Neural progenitor cell (in vitro differentiated cells): ENCODE data around the gene LPCAT2.

ENCODE experiments used
- EZH2 ChIP-seq: fragments of 200-600 bp; sonication (generic); IDR thresholded peaks from 2 replicates; pipeline ENCODE4 v1.6.1; 2017; ENCODE audit warnings: antibody characterized with exemption, mild to moderate bottlenecking, moderate library complexity
- EZH2phosphoT487 ChIP-seq: fragments of 200-600 bp; sonication (generic); IDR thresholded peaks from 2 replicates; pipeline ENCODE4 v1.6.1; 2017; ENCODE audit warnings: antibody characterized with exemption
- TF ChIP-seq, protein P1 (sequence below): fragments of 200-600 bp; sonication (generic); IDR thresholded peaks from 2 replicates; pipeline ENCODE4 v1.5.1; 2017; ENCODE audit warnings: antibody characterized with exemption, mild to moderate bottlenecking

DNA sequence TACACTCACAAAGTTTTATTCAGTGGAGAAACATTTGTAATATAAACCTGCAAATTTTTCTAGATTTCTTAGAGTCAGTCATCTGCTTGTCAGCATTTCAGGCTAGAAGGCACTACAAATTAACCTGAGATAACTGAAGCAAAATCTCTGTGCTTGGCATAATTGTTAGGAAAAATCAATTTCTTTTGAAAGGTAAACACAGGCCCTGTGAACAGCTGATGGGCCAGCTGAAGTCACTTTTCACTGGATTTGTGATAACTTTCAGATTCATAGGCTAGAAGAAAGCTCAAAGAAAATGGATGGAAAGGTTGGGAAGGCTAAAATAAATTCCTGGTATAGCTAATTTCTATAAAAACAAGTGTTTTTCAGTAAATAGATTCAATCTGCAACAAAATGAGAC lies 112.9 kb downstream of the LPCAT2 start:
- TF ChIP-seq, protein P1, sequence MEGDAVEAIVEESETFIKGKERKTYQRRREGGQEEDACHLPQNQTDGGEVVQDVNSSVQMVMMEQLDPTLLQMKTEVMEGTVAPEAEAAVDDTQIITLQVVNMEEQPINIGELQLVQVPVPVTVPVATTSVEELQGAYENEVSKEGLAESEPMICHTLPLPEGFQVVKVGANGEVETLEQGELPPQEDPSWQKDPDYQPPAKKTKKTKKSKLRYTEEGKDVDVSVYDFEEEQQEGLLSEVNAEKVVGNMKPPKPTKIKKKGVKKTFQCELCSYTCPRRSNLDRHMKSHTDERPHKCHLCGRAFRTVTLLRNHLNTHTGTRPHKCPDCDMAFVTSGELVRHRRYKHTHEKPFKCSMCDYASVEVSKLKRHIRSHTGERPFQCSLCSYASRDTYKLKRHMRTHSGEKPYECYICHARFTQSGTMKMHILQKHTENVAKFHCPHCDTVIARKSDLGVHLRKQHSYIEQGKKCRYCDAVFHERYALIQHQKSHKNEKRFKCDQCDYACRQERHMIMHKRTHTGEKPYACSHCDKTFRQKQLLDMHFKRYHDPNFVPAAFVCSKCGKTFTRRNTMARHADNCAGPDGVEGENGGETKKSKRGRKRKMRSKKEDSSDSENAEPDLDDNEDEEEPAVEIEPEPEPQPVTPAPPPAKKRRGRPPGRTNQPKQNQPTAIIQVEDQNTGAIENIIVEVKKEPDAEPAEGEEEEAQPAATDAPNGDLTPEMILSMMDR, result no peak
- TF ChIP-seq EZH2 (no peak), EZH2phosphoT487 (no peak)
